GM23248 (cell line): ENCODE measurements around the gene BASP1.

Experiments
- EZH2 ChIP-seq: fragments of 200-600 bp; sonication (generic); IDR thresholded peaks from 2 replicates; pipeline ENCODE4 v1.6.1; 2018; ENCODE audit warnings: antibody characterized with exemption, mild to moderate bottlenecking; ENCODE audit not compliant: insufficient read depth, poor library complexity, severe bottlenecking
- EZH2phosphoT487 ChIP-seq: fragments of 200-600 bp; sonication (generic); IDR thresholded peaks from 2 replicates; pipeline ENCODE4 v1.6.1; 2018; ENCODE audit warnings: antibody characterized with exemption, moderate library complexity, mild to moderate bottlenecking, low read depth; ENCODE audit not compliant: insufficient read depth

GRCh38 chr5:17183831-17184230, 33.6 kb upstream of the BASP1 start:
- TF ChIP-seq EZH2 (no peak), EZH2phosphoT487 (no peak)
